Mammary epithelial cell (primary cell): ENCODE data around the gene KNSTRN.

Source experiments
- EZH2 ChIP-seq: IDR thresholded peaks from 2 replicates; pipeline ENCODE4 v1.6.1; 2012; ENCODE audit warnings: low read length, inconsistent platforms, borderline replicate concordance
- TF ChIP-seq, protein P1 (sequence below), 2 donors: IDR thresholded peaks in 1 of 2; conservative IDR thresholded peaks in 1 of 2; 2 replicates each; pipeline ENCODE4 v1.5.1; 2011 to 2012; ENCODE audit warnings: inconsistent platforms in 2 of 2, low read length in 2 of 2, mild to moderate bottlenecking in 2 of 2, control low read depth in 1 of 2, low read depth in 1 of 2; ENCODE audit not compliant: insufficient read depth in 1 of 2; ENCODE audit errors: extremely low read depth in 1 of 2

DNA sequence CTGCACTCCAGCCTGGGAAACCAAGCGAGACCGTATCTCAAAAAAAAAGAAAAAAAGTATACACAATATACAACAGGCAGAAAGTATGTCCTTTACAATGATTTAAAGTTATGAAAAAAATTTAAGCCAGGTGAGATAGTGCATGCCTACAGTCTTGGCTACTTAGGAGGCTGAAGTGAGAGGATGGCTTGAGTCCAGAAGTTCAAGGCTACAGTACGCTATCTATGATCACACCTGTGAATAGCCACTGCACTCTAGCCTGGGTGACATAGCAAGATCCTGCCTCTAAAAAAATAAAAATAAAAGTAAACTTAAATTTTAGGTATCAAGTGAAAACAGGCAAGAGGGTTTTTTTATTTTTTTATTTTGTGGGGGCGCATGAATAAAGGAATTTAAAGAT, 3.1 kb upstream of the KNSTRN start:
- TF ChIP-seq, protein P1, sequence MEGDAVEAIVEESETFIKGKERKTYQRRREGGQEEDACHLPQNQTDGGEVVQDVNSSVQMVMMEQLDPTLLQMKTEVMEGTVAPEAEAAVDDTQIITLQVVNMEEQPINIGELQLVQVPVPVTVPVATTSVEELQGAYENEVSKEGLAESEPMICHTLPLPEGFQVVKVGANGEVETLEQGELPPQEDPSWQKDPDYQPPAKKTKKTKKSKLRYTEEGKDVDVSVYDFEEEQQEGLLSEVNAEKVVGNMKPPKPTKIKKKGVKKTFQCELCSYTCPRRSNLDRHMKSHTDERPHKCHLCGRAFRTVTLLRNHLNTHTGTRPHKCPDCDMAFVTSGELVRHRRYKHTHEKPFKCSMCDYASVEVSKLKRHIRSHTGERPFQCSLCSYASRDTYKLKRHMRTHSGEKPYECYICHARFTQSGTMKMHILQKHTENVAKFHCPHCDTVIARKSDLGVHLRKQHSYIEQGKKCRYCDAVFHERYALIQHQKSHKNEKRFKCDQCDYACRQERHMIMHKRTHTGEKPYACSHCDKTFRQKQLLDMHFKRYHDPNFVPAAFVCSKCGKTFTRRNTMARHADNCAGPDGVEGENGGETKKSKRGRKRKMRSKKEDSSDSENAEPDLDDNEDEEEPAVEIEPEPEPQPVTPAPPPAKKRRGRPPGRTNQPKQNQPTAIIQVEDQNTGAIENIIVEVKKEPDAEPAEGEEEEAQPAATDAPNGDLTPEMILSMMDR (conservative IDR thresholded peaks at IDR 0.05 in 1 of 2, IDR thresholded peaks at IDR 0.05 in 1 of 2; ENCODE audit: extremely low read depth in 1 of 2, insufficient read depth in 1 of 2, low read depth in 1 of 2, low read length in 2 of 2) = no peak
- no peak for TF ChIP-seq EZH2
